Gastroesophageal sphincter (tissue), 3 donors: ENCODE data around the gene ALLC.

Experiments used
- POLR2A ChIP-seq, 2 donors: fragments of 450-650 bp; IDR thresholded peaks; one replicate each; pipeline ENCODE4 v1.6.1; 2017; ENCODE audit warnings: antibody characterized with exemption in 2 of 2, mild to moderate bottlenecking in 2 of 2, moderate library complexity in 1 of 2
- POLR2AphosphoS5 ChIP-seq: sonication (generic); formaldehyde crosslinking; IDR thresholded peaks from one replicate; pipeline ENCODE4 v1.6.1; 2017; ENCODE audit warnings: antibody characterized with exemption
- TF ChIP-seq, protein P1 (sequence below), 4 experiments: fragments of 200-600 bp in 2 of 4; fragments of 450-650 bp in 2 of 4; sonication (generic) in 1 of 4; IDR thresholded peaks; one replicate each; pipeline ENCODE4 v1.5.1; 2017 to 2019; ENCODE audit warnings: antibody characterized with exemption in 4 of 4, mild to moderate bottlenecking in 2 of 4, moderate library complexity in 2 of 4

DNA sequence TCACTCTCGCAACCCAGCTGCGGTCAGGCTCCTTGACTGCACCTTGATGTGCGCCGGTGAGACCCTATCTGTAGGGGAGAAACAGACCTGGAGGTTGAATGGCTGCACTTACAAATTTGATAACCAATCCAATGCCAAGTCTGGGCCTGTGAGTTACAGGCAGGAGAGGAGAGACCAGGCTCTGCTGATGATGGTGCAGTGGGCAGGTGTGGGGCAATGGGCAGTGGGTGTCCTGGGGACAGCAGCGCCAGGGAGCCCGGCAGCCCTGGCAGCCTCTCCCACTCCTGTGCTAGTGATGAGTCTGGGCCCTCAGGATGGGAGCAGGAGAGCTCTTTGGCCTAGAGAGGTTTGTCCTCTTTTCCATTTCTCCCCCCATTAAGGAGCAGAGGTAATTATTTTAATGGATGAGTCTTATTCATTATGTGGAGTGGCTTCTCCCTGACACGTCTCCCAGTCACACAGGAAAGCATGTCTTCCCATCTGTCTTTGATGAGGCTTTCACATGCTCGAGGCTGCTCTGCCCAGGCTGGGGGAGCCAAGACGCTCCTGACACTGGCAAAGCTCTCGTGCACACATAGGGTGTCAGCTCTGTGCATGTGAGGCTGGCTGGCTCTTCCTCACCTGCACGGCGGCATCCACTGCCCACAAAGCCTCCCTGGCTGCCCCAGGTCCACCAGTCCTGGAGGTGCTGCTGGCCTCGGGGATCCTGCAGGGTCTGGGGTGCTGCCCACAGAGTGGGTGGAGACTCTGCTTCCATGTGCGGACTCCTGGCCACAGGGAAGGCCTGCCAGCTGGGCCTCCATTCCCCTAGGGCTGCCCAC is 10.0 kb upstream of the ALLC start:
- TF ChIP-seq, protein P1, sequence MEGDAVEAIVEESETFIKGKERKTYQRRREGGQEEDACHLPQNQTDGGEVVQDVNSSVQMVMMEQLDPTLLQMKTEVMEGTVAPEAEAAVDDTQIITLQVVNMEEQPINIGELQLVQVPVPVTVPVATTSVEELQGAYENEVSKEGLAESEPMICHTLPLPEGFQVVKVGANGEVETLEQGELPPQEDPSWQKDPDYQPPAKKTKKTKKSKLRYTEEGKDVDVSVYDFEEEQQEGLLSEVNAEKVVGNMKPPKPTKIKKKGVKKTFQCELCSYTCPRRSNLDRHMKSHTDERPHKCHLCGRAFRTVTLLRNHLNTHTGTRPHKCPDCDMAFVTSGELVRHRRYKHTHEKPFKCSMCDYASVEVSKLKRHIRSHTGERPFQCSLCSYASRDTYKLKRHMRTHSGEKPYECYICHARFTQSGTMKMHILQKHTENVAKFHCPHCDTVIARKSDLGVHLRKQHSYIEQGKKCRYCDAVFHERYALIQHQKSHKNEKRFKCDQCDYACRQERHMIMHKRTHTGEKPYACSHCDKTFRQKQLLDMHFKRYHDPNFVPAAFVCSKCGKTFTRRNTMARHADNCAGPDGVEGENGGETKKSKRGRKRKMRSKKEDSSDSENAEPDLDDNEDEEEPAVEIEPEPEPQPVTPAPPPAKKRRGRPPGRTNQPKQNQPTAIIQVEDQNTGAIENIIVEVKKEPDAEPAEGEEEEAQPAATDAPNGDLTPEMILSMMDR (IDR thresholded peaks at IDR 0.05) = no peak
- TF ChIP-seq POLR2AphosphoS5 (no peak), POLR2A (IDR thresholded peaks at IDR 0.05) (no peak)
